Muscle layer of duodenum (tissue), 2 donors: ENCODE data around the gene AXDND1.
"Not testable (repeated sequence)": the region's sequence is repeated elsewhere in the genome, so short reads cannot be mapped to it uniquely, and the experiment has no call there.

ENCODE experiments used
- H3K27ac ChIP-seq: one replicate; pipeline ENCODE4 v1.7.0; 2013; ENCODE audit warnings: mild to moderate bottlenecking, low read length
- H3K27me3 ChIP-seq: one replicate; pipeline ENCODE4 v1.7.0; 2013; ENCODE audit warnings: low read depth, mild to moderate bottlenecking, control low read depth, low read length
- H3K36me3 ChIP-seq, 2 donors: one replicate each; pipeline ENCODE4 v1.7.0; 2013; ENCODE audit warnings: low read length in 2 of 2, control low read depth in 1 of 2, mild to moderate bottlenecking in 1 of 2; ENCODE audit not compliant: insufficient read depth in 2 of 2, control insufficient read depth in 1 of 2
- H3K4me1 ChIP-seq, 2 donors: one replicate each; pipeline ENCODE4 v1.7.0; 2013; ENCODE audit warnings: low read length in 2 of 2, mild to moderate bottlenecking in 2 of 2, control low read depth in 1 of 2, moderate library complexity in 1 of 2; ENCODE audit not compliant: insufficient read depth in 2 of 2, control insufficient read depth in 1 of 2
- H3K4me3 ChIP-seq, 2 donors: one replicate each; pipeline ENCODE4 v1.7.0; 2013; ENCODE audit warnings: low read length in 2 of 2, low read depth in 1 of 2, mild to moderate bottlenecking in 1 of 2
- H3K9me3 ChIP-seq, 2 donors: one replicate each; pipeline ENCODE4 v1.7.0; 2013; ENCODE audit warnings: low read length in 2 of 2, control low read depth in 1 of 2, mild to moderate bottlenecking in 1 of 2; ENCODE audit not compliant: control insufficient read depth in 1 of 2
- donor health status: healthy.

The AXDND1 gene

GRCh38 chr1:179369751-179370341 is 4.1 kb downstream of the AXDND1 start:
- Histone ChIP-seq H3K4me1 (no peaks in the 10 kb centered on the region), H3K36me3 (peaks cover 0 to 3% of the 10 kb centered on the region in 2 donors), H3K9me3 (no peaks in the 10 kb centered on the region), H3K27ac (no peak overlapping the region), H3K27me3 (no peaks in the 10 kb centered on the region), H3K4me3 (no peak overlapping the region)

DNA sequence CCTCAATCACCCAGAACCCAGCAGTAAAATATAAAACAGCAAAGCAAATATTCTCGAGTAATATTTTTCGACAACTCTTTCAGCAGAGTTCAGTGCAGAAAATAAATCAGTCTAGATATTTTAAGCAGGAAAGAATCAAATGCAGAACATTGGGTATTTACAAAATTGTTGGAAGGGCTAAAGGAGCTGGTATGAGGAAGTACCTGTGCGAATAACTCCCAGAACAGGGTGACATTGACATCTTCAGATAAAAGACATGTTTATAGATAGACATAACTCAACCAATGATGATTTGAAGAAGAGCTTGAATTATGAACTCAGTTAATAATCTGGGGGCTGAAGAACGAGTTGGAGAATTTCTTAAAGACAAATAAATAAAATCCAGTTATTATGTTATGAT is 6.4 kb downstream of the AXDND1 start:
- no peaks in the 10 kb centered on the region for H3K4me1 ChIP-seq
- no peak overlapping the region for H3K27ac ChIP-seq
- H3K9me3 ChIP-seq = no peaks in the 10 kb centered on the region
- H3K4me3 ChIP-seq = no peak overlapping the region
- H3K27me3 ChIP-seq = no peaks in the 10 kb centered on the region
- no peaks in the 10 kb centered on the region for H3K36me3 ChIP-seq

DNA sequence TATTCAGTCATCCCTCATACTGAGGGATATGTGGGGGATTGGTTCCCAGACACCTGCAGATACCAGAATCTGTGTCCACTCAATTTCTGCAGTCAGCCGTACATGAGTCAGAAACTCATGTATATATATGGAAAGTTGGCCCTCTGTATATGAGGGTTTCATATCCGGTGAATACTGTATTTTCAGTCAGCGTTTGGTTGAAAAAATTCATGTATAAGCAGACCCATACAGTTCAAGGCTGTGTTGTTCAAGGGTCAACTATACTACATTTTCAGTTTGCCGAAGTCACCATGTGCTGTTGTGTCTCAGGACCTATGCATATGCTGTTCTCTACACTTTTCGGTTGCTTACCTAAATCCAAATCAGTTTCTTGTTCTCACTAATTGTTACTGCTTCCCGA is 10.5 kb downstream of the AXDND1 start:
- H3K27ac ChIP-seq = no peak overlapping the region
- H3K9me3 ChIP-seq = no peaks in the 10 kb centered on the region
- H3K36me3 ChIP-seq = no peaks in the 10 kb centered on the region

DNA sequence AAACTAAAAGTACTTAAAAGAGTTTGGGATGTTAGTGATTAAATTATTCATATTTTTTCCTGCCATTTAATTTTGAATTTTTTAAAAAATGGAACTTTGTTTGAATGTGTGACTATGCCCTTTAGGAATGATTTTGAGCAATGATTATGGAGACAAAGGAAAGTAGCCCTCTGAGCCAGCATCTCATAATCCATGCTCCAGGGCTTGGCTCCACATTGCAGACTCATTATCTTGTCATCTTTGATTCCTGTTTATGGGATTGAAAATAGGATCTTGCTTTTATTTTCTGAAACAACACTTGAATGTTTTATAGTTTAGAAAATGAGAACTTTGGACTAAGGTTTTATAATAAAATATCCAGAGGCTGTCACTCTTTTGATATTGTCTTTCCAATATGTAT is 14.5 kb downstream of the AXDND1 start:
- Histone ChIP-seq H3K36me3 (no peaks in the 10 kb centered on the region), H3K27me3 (no peaks in the 10 kb centered on the region), H3K9me3 (no peaks in the 10 kb centered on the region), H3K4me1 (no peaks in the 10 kb centered on the region), H3K27ac (no peak overlapping the region), H3K4me3 (no peak overlapping the region)

More for the DNA sequence above, 10.5 kb downstream of the AXDND1 start:
- Histone ChIP-seq H3K27me3 (no peaks in the 10 kb centered on the region), H3K4me1 (no peaks in the 10 kb centered on the region), H3K4me3 (no peak overlapping the region)

DNA sequence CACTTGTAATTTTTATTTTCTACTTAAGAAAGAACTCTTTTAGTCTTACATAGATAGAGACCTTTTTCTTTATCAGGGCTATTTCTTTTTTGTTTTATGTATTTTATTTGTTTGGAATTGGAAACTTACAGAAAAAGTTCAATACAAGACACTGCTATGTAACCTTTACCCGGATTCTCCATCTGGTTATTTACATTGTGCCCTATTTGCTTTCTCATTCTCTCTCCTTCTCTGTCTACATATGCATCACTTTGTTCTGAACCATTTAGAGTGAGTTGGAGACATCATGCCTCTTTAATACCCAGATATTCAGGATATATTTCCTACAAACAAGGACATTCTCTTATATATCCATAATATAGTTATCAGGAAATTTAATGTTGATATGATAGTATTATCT is 18.3 kb downstream of the AXDND1 start:
- Histone ChIP-seq H3K9me3 (no peaks in the 10 kb centered on the region), H3K27me3 (no peaks in the 10 kb centered on the region), H3K27ac (no peak overlapping the region), H3K36me3 (no peaks in the 10 kb centered on the region), H3K4me3 (no peak overlapping the region), H3K4me1 (no peaks in the 10 kb centered on the region)

- Histone ChIP-seq H3K9me3 (no peaks in the 10 kb centered on the region), H3K4me1 (no peaks in the 10 kb centered on the region), H3K4me3 (no peak overlapping the region), H3K36me3 (no peaks in the 10 kb centered on the region), H3K27ac (no peak overlapping the region), H3K27me3 (no peaks in the 10 kb centered on the region)
Measured at GRCh38 chr1:179385510-179385909, 19.7 kb downstream of the AXDND1 start.

DNA sequence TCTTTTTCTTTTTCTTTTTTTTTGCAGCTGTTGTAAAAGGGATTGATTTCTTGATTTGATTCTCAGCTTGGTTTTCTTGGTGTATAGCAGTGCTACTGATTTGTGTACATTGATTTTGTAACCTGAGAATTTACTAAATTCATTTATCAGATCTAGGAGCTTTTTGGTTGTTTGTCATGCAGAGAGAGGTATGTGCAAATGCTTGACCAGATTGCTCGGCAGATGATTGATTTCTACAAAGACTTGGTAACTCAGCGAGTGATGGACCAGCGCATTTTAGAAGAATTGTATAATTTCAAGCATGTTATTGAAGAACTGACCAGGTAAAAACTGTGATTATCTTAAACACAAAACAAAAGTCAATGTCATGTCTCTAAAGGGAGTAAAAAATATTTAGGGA is 27.9 kb downstream of the AXDND1 start:
- Histone ChIP-seq H3K36me3 (no peaks in the 10 kb centered on the region), H3K27me3 (no peaks in the 10 kb centered on the region), H3K4me1 (no peaks in the 10 kb centered on the region), H3K27ac (no peak overlapping the region), H3K4me3 (no peak overlapping the region), H3K9me3 (peaks cover 0 to 3% of the 10 kb centered on the region in 2 donors)

DNA sequence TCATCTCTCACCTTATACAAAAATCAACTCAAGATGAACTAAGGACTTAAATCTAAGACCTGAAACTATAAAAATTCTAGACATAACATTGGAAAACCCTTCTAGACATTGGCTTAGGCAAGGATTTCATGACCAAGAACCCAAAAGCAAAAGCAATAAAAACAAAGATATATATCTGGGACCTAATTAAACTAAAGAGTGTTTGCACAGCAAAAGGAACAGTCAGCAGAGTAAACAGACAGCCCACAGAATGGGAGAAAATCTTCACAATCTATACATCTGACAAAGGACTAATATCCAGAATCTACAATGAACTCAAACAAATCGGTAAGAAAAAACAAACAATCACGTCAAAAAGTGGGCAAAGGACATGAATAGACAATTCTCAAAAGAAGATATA is 33.6 kb downstream of the AXDND1 start:
- not testable (repeated sequence) for H3K27ac ChIP-seq, H3K27me3 ChIP-seq, H3K4me3 ChIP-seq, H3K36me3 ChIP-seq, H3K4me1 ChIP-seq, H3K9me3 ChIP-seq

DNA sequence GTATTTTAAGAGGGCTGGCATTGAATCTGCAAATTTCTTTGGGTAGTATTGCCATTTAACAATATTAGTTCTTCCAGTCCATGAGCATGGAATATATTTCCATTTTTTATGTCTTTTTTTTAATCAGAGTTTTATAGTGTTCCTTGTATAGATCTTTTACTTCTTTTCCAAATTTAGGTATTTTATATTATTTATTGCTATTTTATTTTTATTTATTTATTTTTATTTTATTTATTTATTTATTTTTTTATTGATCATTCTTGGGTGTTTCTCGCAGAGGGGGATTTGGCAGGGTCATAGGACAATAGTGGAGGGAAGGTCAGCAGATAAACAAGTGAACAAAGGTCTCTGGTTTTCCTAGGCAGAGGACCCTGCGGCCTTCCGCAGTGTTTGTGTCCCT is 52.0 kb downstream of the AXDND1 start:
- not testable (repeated sequence) for H3K4me1 ChIP-seq, H3K4me3 ChIP-seq, H3K36me3 ChIP-seq, H3K27me3 ChIP-seq, H3K27ac ChIP-seq, H3K9me3 ChIP-seq

GRCh38 chr1:179418706-179419105 is 52.9 kb downstream of the AXDND1 start:
- not testable (repeated sequence) for H3K36me3 ChIP-seq, H3K4me3 ChIP-seq, H3K27ac ChIP-seq, H3K9me3 ChIP-seq, H3K4me1 ChIP-seq, H3K27me3 ChIP-seq

GRCh38 chr1:179424610-179425009 is 58.8 kb downstream of the AXDND1 start:
- no peaks in the 10 kb centered on the region for H3K27me3 ChIP-seq
- H3K4me3 ChIP-seq = no peak overlapping the region
- H3K9me3 ChIP-seq = peaks cover 7 to 12% of the 10 kb centered on the region in 2 donors
- H3K36me3 ChIP-seq = no peaks in the 10 kb centered on the region
- H3K4me1 ChIP-seq = no peaks in the 10 kb centered on the region
- H3K27ac ChIP-seq = no peak overlapping the region

DNA sequence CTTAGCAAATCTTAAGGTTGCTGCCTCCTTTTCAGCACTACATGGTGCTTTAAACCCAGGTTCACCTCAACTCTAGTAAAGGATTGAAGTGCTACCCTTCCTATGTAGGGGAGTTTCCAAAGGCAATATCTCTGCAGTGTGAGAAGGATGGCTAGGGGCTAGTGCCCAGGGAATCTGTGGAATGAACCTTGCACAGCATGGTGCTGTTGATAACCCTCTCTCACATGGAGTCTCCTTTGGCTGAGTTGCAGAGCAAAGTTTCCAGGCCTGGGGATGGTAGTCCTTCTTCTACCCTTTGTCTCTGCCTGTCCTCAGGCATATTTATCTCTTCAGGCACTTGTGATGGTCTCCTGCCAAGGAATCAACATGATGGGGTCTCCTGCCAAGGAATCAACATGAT is 59.4 kb downstream of the AXDND1 start:
- no peaks in the 10 kb centered on the region for H3K36me3 ChIP-seq
- no peaks in the 10 kb centered on the region for H3K27me3 ChIP-seq
- no peak overlapping the region for H3K4me3 ChIP-seq
- no peaks in the 10 kb centered on the region for H3K4me1 ChIP-seq
- H3K27ac ChIP-seq = no peak overlapping the region
- H3K9me3 ChIP-seq = peaks cover 7 to 12% of the 10 kb centered on the region in 2 donors
